PFSK-1 (cell line): ENCODE results near the gene REEP2.

Experiments
- POLR2AphosphoS5 ChIP-seq: IDR thresholded peaks from 2 replicates; pipeline ENCODE4 v1.6.1; 2012; ENCODE audit warnings: low read depth, mild to moderate bottlenecking, control low read depth, low read length, moderate library complexity
- SIN3A ChIP-seq: IDR thresholded peaks from 2 replicates; pipeline ENCODE4 v1.6.1; 2012; ENCODE audit warnings: mild to moderate bottlenecking, low read length, moderate library complexity, borderline replicate concordance; ENCODE audit not compliant: insufficient read depth
- TF ChIP-seq, protein P1 (sequence below), 2 experiments: IDR thresholded peaks; 2 replicates each; pipeline versions ENCODE4 v1.6.1 to v1.8.0; 2011 to 2012; ENCODE audit warnings: low read depth in 2 of 2, low read length in 2 of 2, control low read depth in 1 of 2, inconsistent platforms in 1 of 2, mild to moderate bottlenecking in 1 of 2, moderate library complexity in 1 of 2; ENCODE audit not compliant: insufficient read depth in 1 of 2

DNA sequence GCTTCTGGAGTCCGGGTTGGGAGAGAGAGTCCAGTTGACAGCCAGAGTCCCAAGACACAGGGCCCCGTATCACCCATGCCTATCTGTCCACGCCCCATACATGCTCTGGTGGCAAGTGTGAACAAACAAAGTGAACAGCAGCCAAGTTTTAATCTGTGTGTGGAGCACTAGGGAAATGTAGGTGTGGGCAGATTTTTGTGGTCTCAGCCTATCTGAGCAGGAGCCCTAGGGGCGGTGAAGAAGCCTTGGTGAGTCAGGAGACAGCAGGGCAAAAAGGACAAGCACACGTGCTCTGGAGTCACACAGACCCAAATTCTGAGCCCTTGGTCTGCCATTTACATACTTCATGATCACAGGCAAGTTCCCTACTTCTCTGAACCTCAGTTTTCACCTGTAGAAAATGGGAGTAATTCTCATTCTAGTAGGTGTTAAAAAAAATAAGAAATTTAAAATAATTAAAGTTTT, 49.7 kb downstream of the REEP2 start:
- TF ChIP-seq, protein P1, sequence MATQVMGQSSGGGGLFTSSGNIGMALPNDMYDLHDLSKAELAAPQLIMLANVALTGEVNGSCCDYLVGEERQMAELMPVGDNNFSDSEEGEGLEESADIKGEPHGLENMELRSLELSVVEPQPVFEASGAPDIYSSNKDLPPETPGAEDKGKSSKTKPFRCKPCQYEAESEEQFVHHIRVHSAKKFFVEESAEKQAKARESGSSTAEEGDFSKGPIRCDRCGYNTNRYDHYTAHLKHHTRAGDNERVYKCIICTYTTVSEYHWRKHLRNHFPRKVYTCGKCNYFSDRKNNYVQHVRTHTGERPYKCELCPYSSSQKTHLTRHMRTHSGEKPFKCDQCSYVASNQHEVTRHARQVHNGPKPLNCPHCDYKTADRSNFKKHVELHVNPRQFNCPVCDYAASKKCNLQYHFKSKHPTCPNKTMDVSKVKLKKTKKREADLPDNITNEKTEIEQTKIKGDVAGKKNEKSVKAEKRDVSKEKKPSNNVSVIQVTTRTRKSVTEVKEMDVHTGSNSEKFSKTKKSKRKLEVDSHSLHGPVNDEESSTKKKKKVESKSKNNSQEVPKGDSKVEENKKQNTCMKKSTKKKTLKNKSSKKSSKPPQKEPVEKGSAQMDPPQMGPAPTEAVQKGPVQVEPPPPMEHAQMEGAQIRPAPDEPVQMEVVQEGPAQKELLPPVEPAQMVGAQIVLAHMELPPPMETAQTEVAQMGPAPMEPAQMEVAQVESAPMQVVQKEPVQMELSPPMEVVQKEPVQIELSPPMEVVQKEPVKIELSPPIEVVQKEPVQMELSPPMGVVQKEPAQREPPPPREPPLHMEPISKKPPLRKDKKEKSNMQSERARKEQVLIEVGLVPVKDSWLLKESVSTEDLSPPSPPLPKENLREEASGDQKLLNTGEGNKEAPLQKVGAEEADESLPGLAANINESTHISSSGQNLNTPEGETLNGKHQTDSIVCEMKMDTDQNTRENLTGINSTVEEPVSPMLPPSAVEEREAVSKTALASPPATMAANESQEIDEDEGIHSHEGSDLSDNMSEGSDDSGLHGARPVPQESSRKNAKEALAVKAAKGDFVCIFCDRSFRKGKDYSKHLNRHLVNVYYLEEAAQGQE (IDR thresholded peaks at IDR 0.05; ENCODE audit: insufficient read depth in 1 of 2, low read depth in 2 of 2, low read length in 2 of 2), result no peak
- no peak for TF ChIP-seq POLR2AphosphoS5
- no peak for TF ChIP-seq SIN3A
